SK-N-SH (cell line): ENCODE results near the gene SAPCD2. TPM values are rescaled to one million over a fixed set of nuclear protein-coding genes. Genes with fewer than 3 reads are reported as not detected.

Source experiments
- CTCF ChIA-PET: fragments of 300-600, 350-600 bp; formaldehyde crosslinking; extraction: SDS; loops from one replicate; lab custom pipeline; 2021; lab: Yijun Ruan, JAX
- POLR2A ChIA-PET: fragments of 350-600 bp; sonication (Branson Sonifier 250); formaldehyde crosslinking; extraction: SDS; loops from one replicate; lab custom pipeline; 2020; ENCODE audit warnings: antibody characterized with exemption, inconsistent platforms; lab: Yijun Ruan, JAX
- DNase-seq: peaks from one replicate; pipeline ENCODE4 v3.0.0; 2012
- H2AFZ ChIP-seq: fragments of 200-600 bp; sonication (generic); 2 replicates; pipeline ENCODE4 v1.8.1; 2016; ENCODE audit warnings: antibody characterized with exemption, mild to moderate bottlenecking, low read depth
- H3F3A ChIP-seq: fragments of 200-600 bp; sonication (generic); replicated peaks from 2 replicates; pipeline ENCODE3; 2016; ENCODE audit warnings: antibody characterized with exemption, mild to moderate bottlenecking; ENCODE audit not compliant: insufficient read depth
- H3K27ac ChIP-seq, 2 experiments: fragments of 200-500 bp in 1 of 2; fragments of 200-600 bp in 1 of 2; sonication (Bioruptor generic) in 1 of 2; sonication (generic), shearing (Covaris generic) in 1 of 2; 2 replicates each; pipeline versions ENCODE4 v1.5.1 to v1.6.1; 2014 to 2016; ENCODE audit warnings: low read depth in 2 of 2, inconsistent platforms in 1 of 2, low read length in 1 of 2, mild to moderate bottlenecking in 1 of 2, mixed read lengths in 1 of 2
- H3K27me3 ChIP-seq: fragments of 200-600 bp; sonication (generic), shearing (Covaris generic); 2 replicates; pipeline ENCODE4 v1.6.1; 2016; ENCODE audit warnings: mixed run types; ENCODE audit not compliant: insufficient read depth
- H3K36me3 ChIP-seq, 2 experiments: fragments of 200-500 bp in 1 of 2; fragments of 200-600 bp in 1 of 2; sonication (Bioruptor generic) in 1 of 2; sonication (generic) in 1 of 2; replicated peaks in 1 of 2; 2 replicates each; pipeline versions ENCODE3 to v1.5.1; 2014 to 2016; ENCODE audit warnings: low read length in 1 of 2, mild to moderate bottlenecking in 1 of 2; ENCODE audit not compliant: insufficient read depth in 2 of 2, control insufficient read depth in 1 of 2
- H3K4me1 ChIP-seq, 2 experiments: fragments of 200-500 bp in 1 of 2; fragments of 200-600 bp in 1 of 2; sonication (Bioruptor generic) in 1 of 2; sonication (generic), shearing (Covaris generic) in 1 of 2; 2 replicates each; pipeline versions ENCODE4 v1.5.1 to v1.6.1; 2014 to 2016; ENCODE audit warnings: low read depth in 1 of 2, low read length in 1 of 2, mixed run types in 1 of 2; ENCODE audit not compliant: insufficient read depth in 2 of 2, control insufficient read depth in 1 of 2
- H3K4me2 ChIP-seq: fragments of 200-600 bp; sonication (generic), shearing (Covaris generic); 2 replicates; pipeline ENCODE4 v1.6.1; 2017; ENCODE audit warnings: mixed run types
- H3K4me3 ChIP-seq, 2 experiments: fragments of 200-500 bp in 1 of 2; fragments of 200-600 bp in 1 of 2; sonication (Bioruptor generic) in 1 of 2; sonication (generic), shearing (Covaris generic) in 1 of 2; 2 replicates each; pipeline versions ENCODE4 v1.5.1 to v1.8.1; 2014 to 2016; ENCODE audit warnings: low read depth in 2 of 2, inconsistent platforms in 1 of 2, low read length in 1 of 2, mild to moderate bottlenecking in 1 of 2, mixed read lengths in 1 of 2, moderate library complexity in 1 of 2
- H3K79me2 ChIP-seq: fragments of 200-600 bp; sonication (generic); 2 replicates; pipeline ENCODE4 v1.8.1; 2017; ENCODE audit warnings: mild to moderate bottlenecking; ENCODE audit not compliant: insufficient read depth
- H3K9ac ChIP-seq: fragments of 200-600 bp; sonication (generic); 2 replicates; pipeline ENCODE4 v1.6.1; 2017; ENCODE audit warnings: mixed run types
- H3K9me2 ChIP-seq: fragments of 200-600 bp; sonication (generic); 2 replicates; pipeline ENCODE4 v1.6.1; 2017; ENCODE audit warnings: mixed run types
- H3K9me3 ChIP-seq: fragments of 200-600 bp; sonication (generic); 2 replicates; pipeline ENCODE4 v1.6.1; 2017; ENCODE audit warnings: mixed run types, mild to moderate bottlenecking, moderate library complexity
- H4K20me1 ChIP-seq: fragments of 200-600 bp; sonication (generic); 2 replicates; pipeline ENCODE4 v1.6.1; 2017; ENCODE audit warnings: mild to moderate bottlenecking, mixed run types; ENCODE audit not compliant: insufficient read depth
- CTCF ChIP-seq: fragments of 200-600 bp; sonication (generic); IDR thresholded peaks from 2 replicates; pipeline ENCODE4 v1.6.1; 2017; ENCODE audit warnings: antibody characterized with exemption, mild to moderate bottlenecking, moderate library complexity
- ELF1 ChIP-seq: IDR thresholded peaks from 2 replicates; pipeline ENCODE4 v1.4.0; 2012
- EZH2phosphoT487 ChIP-seq: fragments of 200-600 bp; sonication (generic); IDR thresholded peaks from 2 replicates; pipeline ENCODE4 v1.6.1; 2017; ENCODE audit warnings: low read depth, mixed run types, mild to moderate bottlenecking, antibody characterized with exemption, moderate library complexity, borderline replicate concordance
- FOSL2 ChIP-seq: IDR thresholded peaks from 2 replicates; pipeline ENCODE4 v1.4.0; 2012; ENCODE audit warnings: low read depth, mild to moderate bottlenecking, moderate library complexity, borderline replicate concordance
- FOXM1 ChIP-seq: IDR thresholded peaks from 2 replicates; pipeline ENCODE4 v1.4.0; 2012; ENCODE audit warnings: low read depth, mild to moderate bottlenecking
- GABPA ChIP-seq: IDR thresholded peaks from 2 replicates; pipeline ENCODE4 v1.4.0; 2012; ENCODE audit warnings: low read depth, mild to moderate bottlenecking
- JUND ChIP-seq: IDR thresholded peaks from 2 replicates; pipeline ENCODE4 v1.4.0; 2012
- MAX ChIP-seq: IDR thresholded peaks from 2 replicates; pipeline ENCODE4 v1.4.0; 2012; ENCODE audit warnings: low read depth
- MEF2A ChIP-seq: IDR thresholded peaks from 2 replicates; pipeline ENCODE4 v1.4.0; 2012; ENCODE audit warnings: low read depth, borderline replicate concordance
- NRF1 ChIP-seq: IDR thresholded peaks from 2 replicates; pipeline ENCODE4 v1.6.1; 2012; ENCODE audit warnings: low read depth, mild to moderate bottlenecking, low read length
- SMC3 ChIP-seq: IDR thresholded peaks from 2 replicates; pipeline ENCODE4 v1.6.1; 2012; ENCODE audit warnings: low read depth, low read length, improper control_type of control experiment
- TAF1 ChIP-seq: IDR thresholded peaks from 2 replicates; pipeline ENCODE4 v1.6.1; 2012; ENCODE audit warnings: low read depth, mild to moderate bottlenecking, low read length, moderate library complexity, borderline replicate concordance
- TCF12 ChIP-seq: IDR thresholded peaks from 2 replicates; pipeline ENCODE4 v1.4.0; 2012
- USF1 ChIP-seq: IDR thresholded peaks from 2 replicates; pipeline ENCODE4 v1.4.0; 2012; ENCODE audit warnings: low read depth, borderline replicate concordance
- YY1 ChIP-seq: IDR thresholded peaks from 2 replicates; pipeline ENCODE4 v1.4.0; 2012; ENCODE audit warnings: low read depth, mild to moderate bottlenecking
- ZBTB33 ChIP-seq: IDR thresholded peaks from 2 replicates; pipeline ENCODE4 v1.4.0; 2012; ENCODE audit warnings: low read depth, borderline replicate concordance
- WGBS: methylation state at CpG from one replicate; pipeline ENCODE4 v1.1.6; 2017; ENCODE audit warnings: low lambda C conversion rate; 5-methylcytosine and 5-hydroxymethylcytosine counted together
- polyA plus RNA-seq, 3 experiments: library from polyadenylated mRNA; depleted of rRNA; stranded (reverse); fragments of >200 nt; gene quantifications; 2 replicates each; pipeline ENCODE4 v1.2.3, GENCODE V29; 2012

The SAPCD2 gene
- polyA plus RNA-seq, 1 of the 3 experiments (the other 2 are of a cell fraction) = 6.0 TPM

GRCh38 chr9:137051145-137051724 lies 19.1 kb downstream of the SAPCD2 start:
- 92% methylated on average over 13 of the region's 17 CpGs for WGBS
- no peak overlapping the region for H3K4me3 ChIP-seq
- no peaks in the 10 kb centered on the region for H3K9me3 ChIP-seq
- TF ChIP-seq NRF1 (no peak), JUND (no peak), MEF2A (no peak), CTCF (no peak), TAF1 (no peak), FOSL2 (no peak), MAX (no peak), ELF1 (no peak), USF1 (no peak), GABPA (no peak), EZH2phosphoT487 (no peak), ZBTB33 (no peak), YY1 (no peak), SMC3 (no peak), TCF12 (no peak), FOXM1 (no peak)
- TF ChIP-seq, all 33 proteins: peak for 0
- no peak for DNase-seq
- Histone ChIP-seq H3F3A (peaks cover 1% of the 10 kb centered on the region), H3K9me2 (no peaks in the 10 kb centered on the region), H3K36me3 (no peaks in the 10 kb centered on the region), H3K27me3 (0 out of 2 replicates have a peak, but pooled peaks cover 5% of the 10 kb centered on the region), H2AFZ (no peak overlapping the region), H3K27ac (no peak overlapping the region), H3K4me1 (peaks cover 0 to 30% of the 10 kb centered on the region in 2 experiments; a peak in 1 of 4 replicates), H4K20me1 (peaks cover 4% of the 10 kb centered on the region; the same call in 1 of the 2 replicates), H3K9ac (no peak overlapping the region), H3K4me2 (no peak overlapping the region), H3K79me2 (no peaks in the 10 kb centered on the region)
- CTCF ChIA-PET = interaction anchor here (5.4 to 19.8 kb wide), 2 partner anchors 14 to 23 kb away, joined by 107 to 803 read pairs; partner anchors contain the start of genes ABCA2, FUT7 and SAPCD2
- POLR2A ChIA-PET = no interaction called here
